ENCODE results near the gene HYOU1.

GRCh38 chr11:119100246-119100970 is 43.4 kb upstream of the HYOU1 start:
- TF ChIP-seq CTCF (IDR thresholded peaks at IDR 0.05) (peak in 1 of 3 experiments; percentile 13), POLR2AphosphoS5 (IDR thresholded peaks at IDR 0.05) (no peak)

Measured in esophagus muscularis mucosa (tissue), 3 donors.